ENCODE results near the gene CLP1.

DNA sequence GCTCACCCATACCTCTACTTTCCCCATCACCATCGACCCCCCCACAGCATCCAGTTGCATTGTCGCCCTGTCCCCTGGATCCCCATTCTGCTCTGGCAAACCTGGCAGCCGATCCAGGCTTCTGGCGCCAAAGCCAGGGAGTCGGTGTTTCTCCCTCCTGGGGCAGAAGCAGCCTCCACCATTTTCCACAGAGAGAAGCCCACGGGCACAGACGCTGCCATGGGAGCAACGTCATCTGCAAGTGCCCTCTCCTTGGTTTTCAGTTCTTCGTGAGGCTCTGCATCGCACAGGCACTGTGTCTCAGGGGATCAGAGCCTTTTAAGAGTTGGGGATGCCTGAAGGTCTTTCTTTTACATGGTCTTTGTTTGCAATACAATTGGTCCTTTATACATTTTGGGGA, 10.2 kb upstream of the CLP1 start:
- TF ChIP-seq, protein P1, sequence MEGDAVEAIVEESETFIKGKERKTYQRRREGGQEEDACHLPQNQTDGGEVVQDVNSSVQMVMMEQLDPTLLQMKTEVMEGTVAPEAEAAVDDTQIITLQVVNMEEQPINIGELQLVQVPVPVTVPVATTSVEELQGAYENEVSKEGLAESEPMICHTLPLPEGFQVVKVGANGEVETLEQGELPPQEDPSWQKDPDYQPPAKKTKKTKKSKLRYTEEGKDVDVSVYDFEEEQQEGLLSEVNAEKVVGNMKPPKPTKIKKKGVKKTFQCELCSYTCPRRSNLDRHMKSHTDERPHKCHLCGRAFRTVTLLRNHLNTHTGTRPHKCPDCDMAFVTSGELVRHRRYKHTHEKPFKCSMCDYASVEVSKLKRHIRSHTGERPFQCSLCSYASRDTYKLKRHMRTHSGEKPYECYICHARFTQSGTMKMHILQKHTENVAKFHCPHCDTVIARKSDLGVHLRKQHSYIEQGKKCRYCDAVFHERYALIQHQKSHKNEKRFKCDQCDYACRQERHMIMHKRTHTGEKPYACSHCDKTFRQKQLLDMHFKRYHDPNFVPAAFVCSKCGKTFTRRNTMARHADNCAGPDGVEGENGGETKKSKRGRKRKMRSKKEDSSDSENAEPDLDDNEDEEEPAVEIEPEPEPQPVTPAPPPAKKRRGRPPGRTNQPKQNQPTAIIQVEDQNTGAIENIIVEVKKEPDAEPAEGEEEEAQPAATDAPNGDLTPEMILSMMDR (conservative IDR thresholded peaks at IDR 0.05 in 1 of 2, IDR thresholded peaks at IDR 0.05 in 1 of 2; ENCODE audit: extremely low read depth in 1 of 2, insufficient read depth in 1 of 2, low read depth in 1 of 2, low read length in 2 of 2) = no peak
- TF ChIP-seq EZH2 (IDR thresholded peaks at IDR 0.05; ENCODE audit: borderline replicate concordance, low read length) = no peak

Measured in mammary epithelial cell (primary cell).